ENCODE results near the gene USP15.

DNA sequence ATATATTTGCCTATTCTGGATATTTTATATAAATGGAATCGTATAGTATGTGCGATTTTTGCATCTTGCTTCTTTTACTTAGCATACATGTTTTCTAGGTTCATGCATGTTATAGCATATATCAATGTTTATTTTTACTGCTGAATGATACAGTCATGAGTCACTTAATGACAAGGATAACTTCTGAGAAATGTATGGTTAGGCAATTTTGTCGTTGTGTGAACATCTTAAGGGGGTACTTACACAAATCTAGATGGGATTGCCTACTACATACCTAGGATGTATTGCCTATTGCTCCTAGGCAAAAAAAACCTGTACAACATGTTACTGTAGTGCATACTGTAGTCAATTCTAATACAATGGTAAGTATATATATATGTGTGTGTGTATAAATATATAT lies 8.8 kb downstream of the USP15 start:
- TF ChIP-seq, protein P1, sequence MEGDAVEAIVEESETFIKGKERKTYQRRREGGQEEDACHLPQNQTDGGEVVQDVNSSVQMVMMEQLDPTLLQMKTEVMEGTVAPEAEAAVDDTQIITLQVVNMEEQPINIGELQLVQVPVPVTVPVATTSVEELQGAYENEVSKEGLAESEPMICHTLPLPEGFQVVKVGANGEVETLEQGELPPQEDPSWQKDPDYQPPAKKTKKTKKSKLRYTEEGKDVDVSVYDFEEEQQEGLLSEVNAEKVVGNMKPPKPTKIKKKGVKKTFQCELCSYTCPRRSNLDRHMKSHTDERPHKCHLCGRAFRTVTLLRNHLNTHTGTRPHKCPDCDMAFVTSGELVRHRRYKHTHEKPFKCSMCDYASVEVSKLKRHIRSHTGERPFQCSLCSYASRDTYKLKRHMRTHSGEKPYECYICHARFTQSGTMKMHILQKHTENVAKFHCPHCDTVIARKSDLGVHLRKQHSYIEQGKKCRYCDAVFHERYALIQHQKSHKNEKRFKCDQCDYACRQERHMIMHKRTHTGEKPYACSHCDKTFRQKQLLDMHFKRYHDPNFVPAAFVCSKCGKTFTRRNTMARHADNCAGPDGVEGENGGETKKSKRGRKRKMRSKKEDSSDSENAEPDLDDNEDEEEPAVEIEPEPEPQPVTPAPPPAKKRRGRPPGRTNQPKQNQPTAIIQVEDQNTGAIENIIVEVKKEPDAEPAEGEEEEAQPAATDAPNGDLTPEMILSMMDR (IDR thresholded peaks at IDR 0.05; ENCODE audit: low read length), result no peak
- no peak for TF ChIP-seq EZH2phosphoT487 (IDR thresholded peaks at IDR 0.05; ENCODE audit: low read length)

Data from MM.1S (cell line).